ENCODE measurements around the gene TMEM255A.
"Not testable (repeated sequence)": the region's sequence is repeated elsewhere in the genome, so short reads cannot be mapped to it uniquely, and the experiment has no call there.

The TMEM255A gene

GRCh38 chrX:120310861-120311726 is at the start of gene TMEM255A:
Gene TMEM255A (minus strand): TSS chrX:120311461. CDS start chrX:120311309, 152 bp downstream.
- DNase-seq, result no peak

GRCh38 chrX:120358737-120359456 is 47.6 kb upstream of the TMEM255A start:
- peak; percentile 41 for DNase-seq

GRCh38 chrX:120357186-120357585 is 45.9 kb upstream of the TMEM255A start:
- DNase-seq, result no peak

GRCh38 chrX:120356084-120356483 is 44.8 kb upstream of the TMEM255A start:
- DNase-seq, result no peak

GRCh38 chrX:120350450-120351138 is 39.3 kb upstream of the TMEM255A start:
- no peak for DNase-seq

- not testable (repeated sequence) for DNase-seq
Observed at GRCh38 chrX:120344566-120344965, 33.3 kb upstream of the TMEM255A start.

- DNase-seq, result no peak
Observed at GRCh38 chrX:120336899-120337298, 25.6 kb upstream of the TMEM255A start.

- no peak for DNase-seq
Observed at GRCh38 chrX:120335289-120335688, 24.0 kb upstream of the TMEM255A start.

- DNase-seq, result no peak
Observed at GRCh38 chrX:120334603-120335002, 23.3 kb upstream of the TMEM255A start.

GRCh38 chrX:120334151-120334550 is 22.9 kb upstream of the TMEM255A start:
- DNase-seq, result no peak

- no peak for DNase-seq
Observed at GRCh38 chrX:120332394-120332793, 21.1 kb upstream of the TMEM255A start.

GRCh38 chrX:120331116-120331515 is 19.9 kb upstream of the TMEM255A start:
- no peak for DNase-seq

GRCh38 chrX:120321520-120322281 is 10.4 kb upstream of the TMEM255A start:
- DNase-seq, result no peak

- DNase-seq, result no peak
Observed at GRCh38 chrX:120318411-120318810, 7.2 kb upstream of the TMEM255A start.

- no peak for DNase-seq
Observed at GRCh38 chrX:120316587-120317283, 5.5 kb upstream of the TMEM255A start.

- DNase-seq, result no peak
Observed at GRCh38 chrX:120315776-120316175, 4.5 kb upstream of the TMEM255A start.

- no peak for DNase-seq
Observed at GRCh38 chrX:120311727-120312063, 434 bp upstream of the TMEM255A start.

GRCh38 chrX:120309873-120310705 is 1.2 kb downstream of the TMEM255A start:
- peak; percentile 11 for DNase-seq

- peak; percentile 66 for DNase-seq
Observed at GRCh38 chrX:120308959-120309872, 2.0 kb downstream of the TMEM255A start.

GRCh38 chrX:120308558-120308957 is 2.7 kb downstream of the TMEM255A start:
- no peak for DNase-seq
